Stimulated activated CD4-positive, alpha-beta T cell treated with anti-CD3 and anti-CD28 coated beads, TNF-alpha, amount 100 ng/mL, for 48 hours (primary cell): ENCODE measurements around the gene RNF187.
A peak's percentile ranks its signal among the peaks of the same experiment; 100 is the strongest.
"Not testable (repeated sequence)": the region's sequence is repeated elsewhere in the genome, so short reads cannot be mapped to it uniquely, and the experiment has no call there.

Experiments used
- DNase-seq, 3 donors: peaks; one replicate each; pipeline ENCODE4 v3.0.0-alpha.2; 2020; ENCODE audit warnings: low read depth in 3 of 3

The RNF187 gene

GRCh38 chr1:228486596-228487335 is 416 bp upstream of the RNF187 start:
- peak; percentile 37 to 77 (median 63) for DNase-seq

- no peak for DNase-seq
Observed at GRCh38 chr1:228488125-228488817, 1.1 kb downstream of the RNF187 start.

- DNase-seq: no peak
Observed at GRCh38 chr1:228488818-228489674, 1.9 kb downstream of the RNF187 start.

GRCh38 chr1:228490120-228491078 is 3.2 kb downstream of the RNF187 start:
- no peak for DNase-seq

- DNase-seq: no peak
Observed at GRCh38 chr1:228493141-228494043, 6.2 kb downstream of the RNF187 start.

GRCh38 chr1:228494044-228494353 is 6.8 kb downstream of the RNF187 start:
- DNase-seq: no peak

- DNase-seq: no peak
Observed at GRCh38 chr1:228494391-228494790, 7.2 kb downstream of the RNF187 start.

- no peak for DNase-seq
Observed at GRCh38 chr1:228494970-228495853, 8.0 kb downstream of the RNF187 start.

GRCh38 chr1:228496084-228496483 is 8.9 kb downstream of the RNF187 start:
- DNase-seq: no peak

- DNase-seq: no peak
Observed at GRCh38 chr1:228496494-228496893, 9.3 kb downstream of the RNF187 start.

- DNase-seq: no peak
Observed at GRCh38 chr1:228497206-228497605, 10.0 kb downstream of the RNF187 start.

- DNase-seq: no peak
Observed at GRCh38 chr1:228497817-228498216, 10.6 kb downstream of the RNF187 start.

GRCh38 chr1:228500143-228500734 is 13.1 kb downstream of the RNF187 start:
- DNase-seq: no peak

- DNase-seq: peak; percentile 79 to 85 (median 80)
Observed at GRCh38 chr1:228500901-228501871, 14.0 kb downstream of the RNF187 start.

- DNase-seq: no peak
Observed at GRCh38 chr1:228502522-228502921, 15.3 kb downstream of the RNF187 start.

- not testable (repeated sequence) for DNase-seq
Observed at GRCh38 chr1:228505944-228506343, 18.8 kb downstream of the RNF187 start.

GRCh38 chr1:228507961-228508652 is 20.9 kb downstream of the RNF187 start:
- no peak for DNase-seq
